ENCODE data around the gene SIVA1.
"Not testable (repeated sequence)": the region's sequence is repeated elsewhere in the genome, so short reads cannot be mapped to it uniquely, and the experiment has no call there.

Gene SIVA1

GRCh38 chr14:104719343-104719742 is 33.6 kb upstream of the SIVA1 start:
- no peak for DNase-seq (ENCODE audit: low read depth)

DNA sequence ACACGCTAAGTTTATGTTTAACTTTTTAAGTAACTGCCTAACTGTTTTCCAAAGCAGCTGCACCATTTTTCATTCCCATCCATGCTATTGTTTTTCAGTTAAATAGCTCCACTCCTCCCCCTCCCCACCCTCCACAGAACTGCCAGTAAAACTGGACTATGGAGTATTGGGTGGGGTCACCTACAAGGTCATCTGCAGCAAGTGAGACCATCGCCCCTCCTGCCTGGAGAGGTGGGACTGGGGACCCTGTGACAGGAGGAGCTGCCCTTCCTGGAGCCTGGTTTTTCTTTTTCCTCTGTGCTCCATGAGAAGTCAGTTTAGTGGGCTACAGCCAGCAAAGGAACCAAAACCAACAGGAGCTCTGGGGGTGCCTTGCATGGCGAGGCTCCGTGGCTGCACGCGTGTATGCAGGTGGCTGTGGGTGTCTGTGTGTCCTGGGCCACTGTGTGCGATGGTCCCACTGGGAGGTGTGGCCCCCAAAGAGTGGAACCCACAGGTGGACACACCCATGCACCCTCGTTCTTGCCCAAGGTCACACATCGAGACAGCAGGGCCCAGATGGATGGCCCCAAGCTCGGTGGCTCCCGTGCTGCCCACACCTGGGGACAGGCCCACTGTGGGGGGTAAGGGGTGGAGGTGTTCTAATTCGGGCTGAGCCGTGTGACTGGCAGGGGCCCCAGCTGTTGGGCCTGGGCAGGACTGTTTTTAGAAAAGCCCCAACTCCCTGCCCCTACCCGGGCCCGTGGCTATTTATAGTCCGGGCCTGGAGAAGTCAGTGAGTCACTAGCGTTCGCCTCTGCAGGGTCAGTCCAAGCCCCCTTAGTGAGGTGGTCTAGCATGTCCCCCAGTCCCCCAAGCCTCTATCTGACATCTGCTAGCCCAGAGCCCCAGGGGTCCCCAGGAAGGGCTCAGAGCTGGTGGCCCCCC is 31.2 kb upstream of the SIVA1 start:
- DNase-seq (ENCODE audit: low read depth), result no peak

DNA sequence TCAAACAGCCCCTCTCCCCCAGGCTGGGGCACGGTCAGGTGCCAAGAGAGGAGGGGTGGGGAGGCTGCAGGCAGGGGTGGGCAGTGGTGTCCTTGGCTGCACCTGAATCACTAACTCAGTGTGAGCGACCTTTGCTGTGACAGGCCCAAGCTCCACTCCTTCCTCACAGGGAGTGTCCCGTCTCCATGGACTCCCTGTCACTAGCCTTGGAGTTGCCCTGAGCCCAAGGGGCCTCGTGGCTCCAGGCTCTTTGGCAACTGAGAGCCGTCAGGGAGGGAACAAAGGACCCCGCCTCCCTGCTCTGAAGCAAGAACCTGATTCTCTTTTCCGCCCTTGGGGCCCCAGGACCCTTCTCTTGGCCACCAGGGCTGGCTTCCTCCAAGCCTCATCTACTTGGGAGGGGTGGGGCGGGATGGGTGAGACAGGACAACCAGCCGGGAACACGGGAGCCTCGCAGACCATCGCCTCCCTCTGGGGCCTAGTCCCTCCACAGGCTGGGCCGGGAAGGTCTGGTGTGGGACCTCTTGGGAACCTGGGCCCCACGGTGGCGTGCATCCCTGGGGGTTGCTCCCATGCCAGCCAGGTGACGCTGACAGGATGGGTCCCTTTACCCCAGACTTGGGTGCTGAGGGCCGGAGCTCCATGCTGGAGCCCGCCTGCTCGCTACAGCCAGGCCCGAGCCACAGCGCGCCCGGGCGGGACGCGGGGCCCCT is 29.9 kb upstream of the SIVA1 start:
- no peak for DNase-seq (ENCODE audit: low read depth)

DNA sequence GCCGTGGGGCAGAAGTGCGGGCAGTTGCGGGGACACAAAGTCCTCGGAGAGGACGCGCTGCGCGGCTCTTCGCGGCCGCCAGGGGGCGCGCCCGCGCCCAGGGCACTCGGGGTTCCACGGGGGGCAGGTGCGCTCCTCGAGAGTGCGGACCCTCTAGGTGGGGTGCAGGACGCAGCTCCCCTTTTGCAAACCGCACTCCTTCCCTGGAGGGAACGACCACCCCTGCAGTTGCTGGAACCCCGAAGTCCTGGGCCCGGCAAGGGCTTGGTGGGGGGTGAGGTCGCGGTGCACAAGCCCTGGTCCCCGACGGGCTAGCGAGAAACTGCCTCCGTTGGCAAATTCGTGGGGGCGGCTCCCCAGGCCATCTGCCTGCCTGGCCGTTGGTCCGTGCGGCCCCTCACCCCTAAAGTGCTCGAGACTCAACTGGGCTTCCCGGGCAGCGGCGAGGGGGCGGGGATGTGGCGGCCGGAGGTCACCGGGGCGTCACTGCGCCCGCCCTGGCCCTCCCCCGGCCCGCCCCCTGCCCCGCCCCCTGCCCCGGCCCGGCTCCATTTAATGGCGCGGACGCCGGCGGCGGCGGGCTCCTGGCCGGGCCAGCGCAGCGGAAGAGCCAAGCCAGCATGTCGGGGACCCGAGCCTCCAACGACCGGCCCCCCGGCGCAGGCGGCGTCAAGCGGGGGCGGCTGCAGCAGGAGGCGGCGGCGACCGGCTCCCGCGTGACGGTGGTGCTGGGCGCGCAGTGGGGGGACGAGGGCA is 29.1 kb upstream of the SIVA1 start, which contains the start of gene ADSS1:
TSS of gene ADSS1 (plus strand) at position 579 of the 756 bp plus-strand sequence. CDS start at position 621, 42 bp downstream.
- DNase-seq (ENCODE audit: low read depth), result peak; percentile 31

DNA sequence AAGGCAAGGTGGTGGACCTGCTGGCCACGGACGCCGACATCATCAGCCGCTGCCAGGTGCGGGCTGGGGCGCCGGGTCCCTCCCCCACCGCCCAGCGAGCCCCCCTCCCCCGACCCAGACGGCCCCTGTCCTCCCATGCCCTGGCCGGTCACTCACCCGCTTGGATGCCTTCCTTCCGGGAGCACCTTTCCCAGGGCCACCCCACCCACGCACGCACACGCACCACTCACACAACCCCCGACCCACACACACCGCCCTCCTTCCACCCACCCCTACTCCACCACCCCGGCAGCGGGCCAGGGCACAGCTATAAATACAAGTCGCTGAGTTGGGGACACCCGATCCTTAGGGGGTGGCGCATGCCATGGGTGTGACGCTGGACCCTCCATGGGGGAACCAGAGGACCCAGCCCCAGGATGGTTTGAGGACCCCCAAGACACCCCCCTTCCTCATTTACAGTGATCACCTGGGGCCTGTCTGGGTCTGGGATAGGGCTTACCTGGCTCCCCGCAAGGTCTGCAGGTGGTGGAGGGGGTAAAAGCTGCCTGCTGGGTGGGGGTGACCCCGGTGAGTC is 28.5 kb upstream of the SIVA1 start:
- DNase-seq (ENCODE audit: low read depth), result peak; percentile 27

DNA sequence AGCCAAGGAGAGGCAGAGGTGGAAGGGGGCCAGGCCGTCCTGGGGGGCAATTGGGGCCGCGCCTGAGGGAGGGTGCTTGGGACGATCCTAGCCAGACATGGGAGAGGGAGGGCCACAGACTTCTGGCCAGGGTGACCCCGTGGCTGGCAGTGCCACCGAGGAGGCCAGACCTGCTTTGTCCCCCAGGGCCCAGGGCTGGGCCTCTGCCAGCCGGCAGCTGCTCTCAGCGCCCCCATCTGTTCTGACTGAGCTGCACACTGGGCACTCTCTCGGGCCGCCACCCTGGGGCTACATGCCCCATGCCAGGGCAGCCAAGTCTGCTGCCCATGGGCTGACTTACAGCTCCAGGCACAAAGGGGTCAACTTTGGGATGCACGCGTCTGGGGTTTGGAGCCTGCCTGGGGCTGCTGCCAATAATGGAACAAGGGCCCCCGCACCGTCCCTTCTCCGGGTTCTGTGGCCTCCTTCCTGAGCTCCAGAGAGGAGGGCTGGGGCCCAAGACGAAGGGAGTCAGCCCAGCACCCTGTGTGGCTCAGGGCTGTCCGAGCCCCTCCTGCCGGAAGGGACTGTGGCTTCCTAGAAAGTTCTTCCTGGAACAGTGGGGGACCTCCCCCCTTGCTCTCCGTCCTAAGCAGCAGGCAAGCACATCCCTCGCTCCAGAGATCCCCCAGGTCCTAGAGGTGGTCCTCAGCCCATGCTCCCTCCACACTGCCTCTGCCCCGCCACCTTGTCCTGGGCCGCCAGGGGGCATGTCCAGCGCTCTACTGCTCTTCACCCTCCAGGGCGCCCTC is 27.8 kb upstream of the SIVA1 start:
- DNase-seq (ENCODE audit: low read depth), result no peak

DNA sequence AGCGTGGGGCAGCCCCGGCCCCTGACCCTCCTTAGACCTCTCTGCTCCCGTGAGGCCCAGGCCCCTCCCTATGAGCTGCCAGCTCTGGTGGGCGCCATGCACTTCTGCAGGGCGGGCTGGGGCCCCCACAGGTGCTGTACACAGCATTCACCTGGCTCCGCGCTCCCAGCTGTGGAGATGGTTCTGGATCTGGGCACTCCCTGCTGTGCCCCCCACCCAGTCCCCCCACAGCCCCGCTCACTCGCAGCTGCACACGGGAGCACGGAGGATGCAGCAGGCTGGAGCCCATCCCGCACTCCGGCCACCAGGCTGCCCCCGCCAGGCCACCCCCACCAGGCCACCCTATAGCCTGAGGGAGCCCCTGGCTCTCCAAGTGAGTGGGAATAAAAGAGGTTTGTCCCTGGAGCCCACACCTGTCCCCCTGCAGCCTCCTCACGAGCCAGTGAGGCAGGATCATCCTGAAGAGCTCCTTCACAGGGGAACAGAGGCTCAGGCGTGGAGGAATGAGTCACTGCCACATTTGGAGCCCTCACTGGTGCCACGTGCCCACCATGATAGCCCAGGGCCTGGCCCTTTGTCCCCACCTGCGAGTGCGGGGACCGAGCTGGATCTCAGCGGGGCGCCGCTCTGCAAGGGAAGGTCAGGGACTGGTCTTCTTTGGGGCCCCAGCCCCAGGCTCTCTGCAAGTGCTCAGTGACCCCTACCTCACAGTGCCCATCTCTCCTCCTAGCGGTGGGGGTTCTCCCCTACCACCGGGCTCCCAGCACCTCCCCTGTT is 27.0 kb upstream of the SIVA1 start:
- no peak for DNase-seq (ENCODE audit: low read depth)

- DNase-seq (ENCODE audit: low read depth), result no peak
Observed at GRCh38 chr14:104726600-104727451, 26.1 kb upstream of the SIVA1 start.

DNA sequence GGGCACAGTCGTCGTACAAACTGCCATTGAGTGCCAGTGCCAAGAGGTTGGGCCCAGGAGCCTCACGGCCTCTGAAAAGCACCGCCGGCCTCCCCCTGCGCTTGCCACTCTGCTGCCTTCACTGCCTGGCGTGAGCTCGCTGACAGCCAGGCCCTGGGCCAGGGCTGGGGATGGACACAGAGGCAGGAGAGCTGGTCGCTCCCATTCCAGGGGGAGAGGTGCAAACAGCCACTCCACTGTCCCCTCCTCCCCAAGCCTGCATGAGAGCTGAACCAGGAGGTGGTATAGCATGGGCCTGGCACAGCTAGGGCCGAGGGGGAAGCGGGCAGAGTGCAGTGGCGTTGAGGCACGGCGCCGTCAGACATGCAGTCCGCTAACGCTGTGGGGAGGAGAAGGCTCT is 24.3 kb upstream of the SIVA1 start:
- no peak for DNase-seq (ENCODE audit: low read depth)

- not testable (repeated sequence) for DNase-seq (ENCODE audit: low read depth)
Observed at GRCh38 chr14:104729176-104729834, 23.6 kb upstream of the SIVA1 start.

DNA sequence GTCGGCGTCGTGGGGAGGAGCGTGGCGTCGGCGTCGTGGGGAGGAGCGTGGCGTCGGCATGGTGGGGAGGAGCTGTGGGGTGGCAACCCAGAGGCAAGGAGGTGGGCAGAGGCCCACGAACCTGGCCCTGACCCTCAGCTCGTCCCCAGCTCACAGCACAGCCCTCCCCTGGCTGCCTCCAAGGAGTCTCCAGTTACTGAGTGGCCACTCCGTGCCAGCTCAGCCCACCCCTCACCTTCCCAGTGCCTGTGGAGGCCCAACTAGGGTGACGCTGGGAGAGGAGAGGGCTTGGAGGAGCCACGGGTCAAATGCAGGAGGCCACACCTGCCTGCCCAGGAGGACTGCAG is 23.1 kb upstream of the SIVA1 start:
- DNase-seq (ENCODE audit: low read depth), result no peak

GRCh38 chr14:104730487-104730886 is 22.5 kb upstream of the SIVA1 start:
- no peak for DNase-seq (ENCODE audit: low read depth)

- DNase-seq (ENCODE audit: low read depth), result no peak
Observed at GRCh38 chr14:104731320-104732294, 21.3 kb upstream of the SIVA1 start.

DNA sequence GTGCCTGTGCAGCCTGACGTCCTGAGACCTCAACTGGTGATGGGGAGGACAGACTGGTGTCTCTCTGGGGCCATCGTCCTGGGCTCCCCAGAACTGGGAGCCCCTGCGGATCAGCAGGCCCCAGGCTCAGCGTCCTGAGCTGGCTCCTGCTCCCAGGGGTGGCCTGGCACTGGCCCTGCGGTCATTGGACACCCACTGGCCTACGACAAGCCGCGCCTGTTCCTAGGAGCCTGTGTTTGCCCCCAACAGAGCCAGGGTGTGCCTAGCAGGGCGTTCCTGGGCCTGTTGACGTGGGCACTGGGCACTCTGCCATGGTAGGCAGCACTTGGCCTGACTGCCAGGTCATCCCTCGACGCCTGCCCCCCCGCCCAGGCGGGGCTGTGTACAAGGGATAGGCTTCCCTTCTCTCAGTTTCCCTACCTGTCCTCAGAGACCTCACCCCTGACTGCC is 20.6 kb upstream of the SIVA1 start:
- no peak for DNase-seq (ENCODE audit: low read depth)

GRCh38 chr14:104732931-104733681 is 19.8 kb upstream of the SIVA1 start:
- DNase-seq (ENCODE audit: low read depth), result no peak

GRCh38 chr14:104734051-104734587 is 18.8 kb upstream of the SIVA1 start:
- no peak for DNase-seq (ENCODE audit: low read depth)

DNA sequence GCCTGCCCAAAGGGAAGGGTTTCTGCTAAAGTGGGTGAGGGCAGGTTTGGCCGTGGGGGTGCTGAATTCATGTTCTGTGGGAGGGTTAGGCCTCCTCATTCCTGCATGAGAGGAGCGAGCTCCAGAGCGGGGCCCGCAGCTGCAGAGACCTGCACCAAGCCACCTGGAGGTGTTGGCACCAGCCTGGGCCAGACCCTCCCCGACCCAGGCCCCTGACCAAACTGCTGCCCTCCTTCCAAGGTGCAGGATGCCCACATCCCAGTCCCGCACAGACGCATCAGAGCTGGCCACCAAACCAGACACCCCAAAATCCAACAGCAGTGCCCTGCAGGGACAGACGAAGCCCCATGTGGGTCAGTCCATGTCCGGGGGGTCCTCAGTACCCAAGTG is 18.4 kb upstream of the SIVA1 start:
- DNase-seq (ENCODE audit: low read depth), result no peak
